Lung (tissue), 12 donors: ENCODE data around the gene ARHGEF1. TPM values are rescaled to one million over a fixed set of nuclear protein-coding genes. Genes with fewer than 3 reads are reported as not detected.

Source experiments
- ATAC-seq: fragments of 200-7000 bp; cut with Tn5 transposase; one replicate; pipeline ENCODE4 v1.9.1; 2020; ENCODE audit warnings: moderate number of reproducible peaks; ENCODE audit not compliant: insufficient read depth, low FRiP score
- DNase-seq, 3 donors: peaks; one replicate each; pipeline ENCODE4 v3.0.0-alpha.2; 2013 to 2017
- H3K27ac ChIP-seq, 2 donors: one replicate each; pipeline ENCODE4 v1.5.1; 2013; ENCODE audit warnings: mild to moderate bottlenecking in 2 of 2, moderate library complexity in 2 of 2, control low read depth in 1 of 2, inconsistent platforms in 1 of 2, low read depth in 1 of 2, low read length in 1 of 2
- H3K27me3 ChIP-seq, 3 donors: one replicate each; pipeline ENCODE4 v1.5.1; 2013; ENCODE audit warnings: low read length in 2 of 3; ENCODE audit not compliant: control insufficient read depth in 3 of 3, insufficient read depth in 3 of 3
- H3K36me3 ChIP-seq, 4 donors: one replicate each; pipeline ENCODE4 v1.5.1; 2013; ENCODE audit warnings: low read length in 4 of 4, mild to moderate bottlenecking in 1 of 4, moderate library complexity in 1 of 4; ENCODE audit not compliant: control insufficient read depth in 4 of 4, insufficient read depth in 4 of 4
- H3K4me1 ChIP-seq, 5 donors: one replicate each; pipeline ENCODE4 v1.5.1; 2013; ENCODE audit warnings: low read length in 5 of 5, mild to moderate bottlenecking in 2 of 5, moderate library complexity in 1 of 5; ENCODE audit not compliant: control insufficient read depth in 5 of 5, insufficient read depth in 5 of 5
- H3K4me3 ChIP-seq: one replicate; pipeline ENCODE4 v1.5.1; 2013; ENCODE audit warnings: mild to moderate bottlenecking, control low read depth, moderate library complexity
- H3K9ac ChIP-seq, 2 donors: one replicate each; pipeline ENCODE4 v1.5.1; 2013; ENCODE audit warnings: low read length in 2 of 2, control low read depth in 1 of 2; ENCODE audit not compliant: insufficient read depth in 1 of 2
- H3K9me3 ChIP-seq, 4 donors: one replicate each; pipeline ENCODE4 v1.5.1; 2013; ENCODE audit warnings: low read length in 3 of 4, mild to moderate bottlenecking in 1 of 4, moderate library complexity in 1 of 4; ENCODE audit not compliant: control insufficient read depth in 4 of 4, insufficient read depth in 3 of 4
- WGBS, 2 donors: extraction: QIAGEN DNeasy Blood & Tissue Kit; methylation state at CpG; one replicate each; pipeline ENCODE4 v1.1.7; 2013; 5-methylcytosine and 5-hydroxymethylcytosine counted together
- polyA plus RNA-seq, 2 donors: library from polyadenylated mRNA; stranded (reverse); fragments of 200-250 nt; gene quantifications; one replicate each; pipeline ENCODE4 v1.2.1, GENCODE V29; 2013
- total RNA-seq, 2 donors: library from RNA; depleted of rRNA in 1 of 2; stranded (reverse); fragments of >200 nt in 1 of 2; gene quantifications; one replicate each; pipeline ENCODE4 v1.2.1, GENCODE V29; 2014 to 2021
- TF ChIP-seq, protein P1 (sequence below): IDR thresholded peaks from 2 replicates; pipeline ENCODE4 v1.5.1; 2012; ENCODE audit warnings: mild to moderate bottlenecking; ENCODE audit errors: control extremely low read depth, extremely low read depth
- donor health status: control.
- donor health status: control.
- donor health status: Bipolar disorder and iron deficiency.
- donor health status: healthy.
- donor health status: DM: yes; HTN: yes; CAD: no.

ARHGEF1 gene
- total and polyA plus RNA-seq, 4 donors: 55.4 to 231 (median 176) TPM

DNA sequence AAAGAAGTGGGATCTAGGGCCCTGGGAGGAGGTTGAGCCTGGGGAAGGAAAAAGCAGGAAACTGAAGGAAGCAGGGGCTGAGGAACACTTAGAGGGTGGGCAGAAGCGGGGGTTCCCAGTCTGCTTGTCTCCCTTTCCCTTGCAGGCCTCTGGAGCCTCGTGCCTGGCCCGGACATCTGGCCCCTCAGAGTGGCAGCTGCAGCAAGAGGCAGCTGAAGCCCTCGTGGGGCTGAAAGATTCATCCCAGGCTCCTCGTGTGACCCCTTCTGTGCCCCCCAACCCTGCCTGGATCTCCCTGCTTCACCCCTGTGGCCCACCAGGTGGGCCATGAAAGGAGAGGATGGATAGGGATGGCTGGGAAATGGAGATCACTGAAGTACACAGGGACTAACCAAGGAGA is 32.6 kb upstream of the ARHGEF1 start:
- H3K36me3 ChIP-seq: no peaks in the 10 kb centered on the region
- DNase-seq: no peak
- H3K4me1 ChIP-seq: no peaks in the 10 kb centered on the region
- H3K9me3 ChIP-seq: no peaks in the 10 kb centered on the region
- TF ChIP-seq, protein P1, sequence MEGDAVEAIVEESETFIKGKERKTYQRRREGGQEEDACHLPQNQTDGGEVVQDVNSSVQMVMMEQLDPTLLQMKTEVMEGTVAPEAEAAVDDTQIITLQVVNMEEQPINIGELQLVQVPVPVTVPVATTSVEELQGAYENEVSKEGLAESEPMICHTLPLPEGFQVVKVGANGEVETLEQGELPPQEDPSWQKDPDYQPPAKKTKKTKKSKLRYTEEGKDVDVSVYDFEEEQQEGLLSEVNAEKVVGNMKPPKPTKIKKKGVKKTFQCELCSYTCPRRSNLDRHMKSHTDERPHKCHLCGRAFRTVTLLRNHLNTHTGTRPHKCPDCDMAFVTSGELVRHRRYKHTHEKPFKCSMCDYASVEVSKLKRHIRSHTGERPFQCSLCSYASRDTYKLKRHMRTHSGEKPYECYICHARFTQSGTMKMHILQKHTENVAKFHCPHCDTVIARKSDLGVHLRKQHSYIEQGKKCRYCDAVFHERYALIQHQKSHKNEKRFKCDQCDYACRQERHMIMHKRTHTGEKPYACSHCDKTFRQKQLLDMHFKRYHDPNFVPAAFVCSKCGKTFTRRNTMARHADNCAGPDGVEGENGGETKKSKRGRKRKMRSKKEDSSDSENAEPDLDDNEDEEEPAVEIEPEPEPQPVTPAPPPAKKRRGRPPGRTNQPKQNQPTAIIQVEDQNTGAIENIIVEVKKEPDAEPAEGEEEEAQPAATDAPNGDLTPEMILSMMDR: no peak
- peaks cover 0 to 6% (median 3%) of the 10 kb centered on the region in 3 donors for H3K27me3 ChIP-seq
- no peak overlapping the region for H3K9ac ChIP-seq
- 65 to 87% methylated on average over 5 of the region's 5 CpGs for WGBS, 2 donors
- no peak for ATAC-seq
- no peak overlapping the region for H3K27ac ChIP-seq
- no peak overlapping the region for H3K4me3 ChIP-seq

DNA sequence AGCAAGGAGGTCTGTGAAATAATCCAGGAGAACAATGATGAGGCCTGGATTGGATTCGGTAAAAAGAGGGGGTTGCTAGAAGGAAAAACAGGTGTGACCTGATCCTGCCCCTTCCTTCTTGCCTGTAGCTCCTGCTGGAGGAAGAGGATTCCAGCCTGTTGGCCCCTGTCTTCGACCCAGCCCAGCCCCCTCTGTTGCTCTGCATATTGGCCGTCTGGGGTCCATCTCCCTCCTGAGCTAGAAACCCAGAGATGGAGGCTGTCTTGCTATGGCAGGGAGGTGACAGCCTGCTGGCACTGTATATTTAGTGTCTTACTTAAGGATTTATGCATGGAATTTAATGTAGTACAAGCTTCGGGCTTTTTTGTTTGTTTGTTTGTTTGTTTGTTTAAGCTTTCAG is 31.5 kb upstream of the ARHGEF1 start:
- no peaks in the 10 kb centered on the region for H3K36me3 ChIP-seq
- H3K4me3 ChIP-seq: no peak overlapping the region
- no peak for DNase-seq
- H3K4me1 ChIP-seq: no peaks in the 10 kb centered on the region
- ATAC-seq: no peak
- no peak overlapping the region for H3K27ac ChIP-seq
- H3K27me3 ChIP-seq: peaks cover 0 to 6% (median 3%) of the 10 kb centered on the region in 3 donors
- no peak overlapping the region for H3K9ac ChIP-seq
- WGBS, 2 donors: 35 to 61% methylated on average over 4 of the region's 4 CpGs
- TF ChIP-seq, protein P1: no peak
- no peaks in the 10 kb centered on the region for H3K9me3 ChIP-seq

DNA sequence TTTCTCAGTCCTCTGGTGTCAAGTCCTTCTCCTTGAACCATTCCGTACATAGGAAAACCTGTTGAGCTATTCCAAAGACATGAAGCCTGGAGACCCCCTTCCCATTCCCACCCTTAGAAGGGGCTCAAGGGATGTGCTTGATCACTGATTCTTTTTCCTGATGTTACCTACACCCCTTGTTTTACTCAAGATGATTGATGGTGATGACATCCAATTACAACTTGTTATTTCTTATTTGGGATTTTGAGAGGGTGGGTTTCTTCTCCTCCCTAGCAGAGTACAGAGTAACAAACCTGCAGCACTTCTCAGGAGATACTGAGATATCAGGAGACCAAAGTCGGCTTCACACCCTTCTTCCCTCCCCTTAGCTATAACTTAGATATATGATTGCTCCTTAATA is 29.6 kb upstream of the ARHGEF1 start:
- WGBS, 2 donors: 66 to 91% methylated on average over 2 of the region's 2 CpGs
- H3K9me3 ChIP-seq: no peaks in the 10 kb centered on the region

More for the DNA sequence above, 29.6 kb upstream of the ARHGEF1 start:
- no peak overlapping the region for H3K4me3 ChIP-seq
- H3K27me3 ChIP-seq: peaks cover 0 to 6% (median 3%) of the 10 kb centered on the region in 3 donors
- no peaks in the 10 kb centered on the region for H3K36me3 ChIP-seq
- ATAC-seq (no peak), DNase-seq (no peak)
- H3K4me1 ChIP-seq: no peaks in the 10 kb centered on the region
- H3K27ac ChIP-seq: no peak overlapping the region
- TF ChIP-seq, protein P1: no peak
- no peak overlapping the region for H3K9ac ChIP-seq
